Prostate gland (tissue), 2 donors: Measurements from ENCODE around the gene SLCO3A1.

Source experiments
- CTCF ChIP-seq, 4 experiments: fragments of 200-600 bp in 2 of 4; fragments of 450-650 bp in 2 of 4; sonication (generic) in 2 of 4; IDR thresholded peaks; 1 replicate in 3 of 4; 2 replicates in 1 of 4; pipeline ENCODE4 v1.5.1; 2016 to 2019; ENCODE audit warnings: antibody characterized with exemption in 4 of 4, mild to moderate bottlenecking in 2 of 4, moderate library complexity in 2 of 4
- POLR2A ChIP-seq: fragments of 450-650 bp; IDR thresholded peaks from one replicate; pipeline ENCODE4 v1.6.1; 2016; ENCODE audit warnings: antibody characterized with exemption, mild to moderate bottlenecking

GRCh38 chr15:91885054-91885453 lies 31.5 kb downstream of the SLCO3A1 start:
- no peak for TF ChIP-seq CTCF (IDR thresholded peaks at IDR 0.05)
- no peak for TF ChIP-seq POLR2A
